Inflammatory macrophage treated with lipopolysaccharide for 1 hour (primary cell): ENCODE data around the gene PJA2.

Source experiments
- DNase-seq, 2 donors: peaks; one replicate each; pipeline ENCODE4 v3.0.0-alpha.2; 2020 to 2022

PJA2 gene

GRCh38 chr5:109408991-109409843 is 557 bp downstream of the PJA2 start:
- DNase-seq, result peak; percentile 65 to 81

DNA sequence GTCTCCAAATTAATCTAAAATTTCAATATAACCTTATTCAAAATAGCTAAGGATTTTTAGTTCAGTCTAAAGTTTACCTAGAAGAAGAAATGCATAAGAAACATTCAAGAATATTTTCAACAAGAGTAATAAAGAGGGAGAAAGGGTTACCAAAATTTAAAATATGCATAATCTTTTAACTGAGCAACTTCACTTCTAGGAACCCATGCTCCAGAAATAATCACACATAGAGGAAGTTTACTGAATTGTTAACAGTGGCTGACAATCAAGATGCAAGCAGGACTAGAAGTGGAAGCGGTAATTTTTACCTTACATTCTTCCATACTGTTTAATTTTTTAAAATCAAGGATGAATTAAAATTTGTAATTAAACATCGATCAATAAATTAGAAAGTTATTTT is 1.9 kb downstream of the PJA2 start:
- DNase-seq, result peak in 1 of 2 donors; percentile 31

DNA sequence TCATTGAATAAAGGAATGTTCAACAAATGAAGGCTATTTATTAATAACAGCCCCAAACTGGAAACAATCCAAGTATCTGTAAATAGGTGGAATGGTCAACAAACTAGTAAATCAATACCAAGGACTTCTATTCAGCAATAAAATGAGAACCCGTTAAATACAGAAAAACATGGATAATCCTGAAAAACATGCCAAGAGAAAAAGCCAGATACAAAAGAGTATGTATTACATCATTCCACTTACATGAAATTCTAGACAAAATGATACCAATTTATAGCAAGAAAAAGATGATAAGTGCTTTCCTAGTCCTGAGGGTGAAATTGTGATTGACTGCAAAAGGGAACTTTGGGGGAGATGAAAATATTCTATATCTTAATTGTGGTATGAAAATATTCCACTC is 3.1 kb downstream of the PJA2 start:
- no peak for DNase-seq

DNA sequence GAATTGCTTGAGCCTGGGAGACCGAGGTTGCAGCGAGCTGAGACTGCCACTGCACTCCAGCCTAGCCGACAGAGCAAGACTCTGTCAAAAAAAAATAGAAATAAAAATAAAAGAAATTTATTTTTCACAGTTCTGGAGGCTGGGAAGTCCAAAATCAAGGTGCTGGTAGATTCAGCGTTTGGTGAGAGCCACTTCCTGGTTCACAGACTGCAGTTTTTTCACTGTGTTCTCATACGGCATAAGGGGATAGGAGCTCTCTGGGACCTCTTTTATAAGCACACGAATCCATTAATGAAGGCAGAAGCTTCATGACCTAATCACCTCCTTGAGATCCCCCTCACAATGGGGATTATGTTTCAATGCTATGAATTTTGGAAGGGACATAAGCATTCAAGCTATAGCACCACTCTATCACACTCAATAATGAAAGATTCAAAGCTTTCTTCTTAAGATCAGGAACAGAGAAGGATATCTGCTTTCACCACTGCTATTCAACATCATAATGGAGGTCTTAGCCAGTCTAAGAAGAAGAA is 5.3 kb downstream of the PJA2 start:
- no peak for DNase-seq

DNA sequence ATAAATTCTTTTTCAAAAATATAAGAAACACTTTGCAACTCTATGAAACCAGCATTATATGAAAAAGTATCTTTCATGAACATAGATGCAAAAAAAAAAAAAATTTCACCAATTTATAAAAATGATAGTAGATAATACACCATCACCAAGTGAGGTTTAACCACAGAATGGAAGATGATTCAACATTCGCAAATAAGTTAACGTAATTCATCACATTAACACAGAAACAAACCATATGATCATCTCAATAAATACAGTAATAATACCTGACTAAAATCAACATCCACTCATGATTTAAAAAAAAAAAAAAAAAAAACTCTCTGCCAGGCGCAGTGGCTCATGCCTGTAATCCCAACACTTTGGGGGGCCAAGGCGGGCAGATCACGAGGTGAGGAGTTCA is 6.3 kb downstream of the PJA2 start:
- DNase-seq, result no peak

DNA sequence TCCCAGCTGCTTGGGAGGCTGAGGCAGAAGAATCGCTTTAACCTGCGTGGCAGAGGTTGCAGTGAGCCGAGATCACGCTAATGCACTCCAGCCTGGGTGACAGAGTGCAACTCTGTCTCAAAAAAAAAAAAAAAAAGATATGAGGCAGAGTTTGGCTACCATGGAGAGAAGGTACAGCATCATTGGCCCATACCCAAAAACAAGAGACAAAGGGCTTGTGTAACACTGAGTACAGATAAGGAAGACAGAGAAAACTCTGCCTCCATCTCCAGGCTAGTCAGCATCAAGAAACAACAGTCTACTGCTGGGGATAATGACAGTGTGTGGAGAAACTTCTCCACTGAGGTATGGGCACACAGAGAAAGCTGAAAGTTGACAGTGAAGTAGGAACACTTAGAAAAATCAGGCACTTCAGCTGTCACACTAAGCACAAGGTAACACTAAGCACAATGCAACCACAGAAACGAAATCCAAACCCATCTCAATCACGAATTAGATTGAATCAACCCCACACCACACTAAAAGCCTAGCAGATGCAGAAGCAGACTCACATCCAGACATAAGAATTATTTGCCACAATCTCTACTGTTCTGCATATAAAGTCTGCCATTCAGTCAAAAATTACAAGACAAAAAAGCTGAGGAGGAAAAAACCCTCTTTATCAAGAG is 10.5 kb downstream of the PJA2 start:
- DNase-seq, result no peak

GRCh38 chr5:109396965-109397364 is 12.8 kb downstream of the PJA2 start:
- no peak for DNase-seq

- DNase-seq, result no peak
Observed at GRCh38 chr5:109394806-109395205, 15.0 kb downstream of the PJA2 start.

- DNase-seq, result no peak
Observed at GRCh38 chr5:109390188-109390587, 19.6 kb downstream of the PJA2 start.

DNA sequence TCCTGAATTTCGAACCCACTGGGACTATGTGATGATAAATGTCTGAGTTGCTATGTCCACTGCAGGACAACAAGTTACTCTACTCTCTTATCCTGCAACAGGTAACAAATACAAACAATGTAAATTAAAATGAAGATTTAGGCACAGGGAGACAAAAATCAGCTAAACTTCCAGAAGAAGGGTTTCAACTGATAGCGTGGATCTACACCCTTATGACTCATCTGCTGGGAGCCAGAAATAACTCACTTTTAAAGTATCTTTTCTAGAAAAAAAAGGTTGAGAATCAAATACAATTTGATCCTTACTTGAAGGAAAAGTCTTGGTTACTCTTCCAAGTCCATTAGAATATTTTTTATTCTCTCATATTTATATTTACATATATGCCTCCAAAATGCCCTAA is 21.4 kb downstream of the PJA2 start:
- DNase-seq, result no peak

GRCh38 chr5:109387408-109387974 is 22.3 kb downstream of the PJA2 start:
- DNase-seq, result no peak

GRCh38 chr5:109378095-109378494 is 31.7 kb downstream of the PJA2 start:
- no peak for DNase-seq

- no peak for DNase-seq
Observed at GRCh38 chr5:109374625-109375024, 35.1 kb downstream of the PJA2 start.

GRCh38 chr5:109373932-109374331 is 35.8 kb downstream of the PJA2 start:
- DNase-seq, result no peak

GRCh38 chr5:109370343-109370742 is 39.4 kb downstream of the PJA2 start:
- no peak for DNase-seq

GRCh38 chr5:109365653-109366052 is 44.1 kb downstream of the PJA2 start:
- no peak for DNase-seq

GRCh38 chr5:109364977-109365376 is 44.8 kb downstream of the PJA2 start:
- DNase-seq, result no peak

- no peak for DNase-seq
Observed at GRCh38 chr5:109359642-109360041, 50.1 kb downstream of the PJA2 start.

- DNase-seq, result no peak
Observed at GRCh38 chr5:109357807-109358206, 52.0 kb downstream of the PJA2 start.

- no peak for DNase-seq
Observed at GRCh38 chr5:109354761-109355160, 55.0 kb downstream of the PJA2 start.

GRCh38 chr5:109351988-109352864 is 57.5 kb downstream of the PJA2 start:
- DNase-seq, result no peak

DNA sequence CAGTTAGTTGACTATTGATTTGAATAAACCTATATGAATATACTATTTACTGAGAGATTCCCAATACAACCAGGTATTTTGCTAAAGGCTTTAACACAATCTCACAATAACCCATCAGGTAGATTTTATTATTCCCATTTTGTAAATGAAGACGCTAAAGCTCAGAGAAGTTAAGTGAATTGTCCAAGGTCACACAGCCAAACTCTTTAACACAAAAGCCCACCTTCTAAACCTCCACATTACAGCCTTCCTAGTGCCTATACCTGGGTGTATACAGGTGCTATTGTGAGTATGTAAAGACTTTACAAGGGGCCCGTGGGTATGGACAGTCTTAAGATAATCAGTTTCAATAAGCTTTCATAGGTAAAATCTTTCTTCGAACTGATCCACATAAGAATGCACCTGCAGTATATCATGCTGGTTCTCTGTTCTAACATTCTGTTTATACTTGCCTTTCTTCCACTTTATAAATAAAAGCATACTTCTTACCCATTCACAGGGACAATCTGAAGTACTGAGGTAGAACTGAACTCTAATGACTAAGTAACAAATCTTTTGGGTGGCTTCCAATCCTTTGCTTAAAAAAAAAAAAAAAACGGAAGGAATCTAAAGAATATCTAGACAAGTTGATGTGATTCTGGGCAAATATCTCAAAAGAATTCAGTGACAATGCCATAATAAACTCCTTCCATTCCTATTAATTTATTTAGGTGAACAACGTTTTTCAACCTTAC is 59.1 kb downstream of the PJA2 start:
- no peak for DNase-seq
